ENCODE measurements around the gene LARGE1.
"Not testable (repeated sequence)": the region's sequence is repeated elsewhere in the genome, so short reads cannot be mapped to it uniquely, and the experiment has no call there.

The LARGE1 gene

DNA sequence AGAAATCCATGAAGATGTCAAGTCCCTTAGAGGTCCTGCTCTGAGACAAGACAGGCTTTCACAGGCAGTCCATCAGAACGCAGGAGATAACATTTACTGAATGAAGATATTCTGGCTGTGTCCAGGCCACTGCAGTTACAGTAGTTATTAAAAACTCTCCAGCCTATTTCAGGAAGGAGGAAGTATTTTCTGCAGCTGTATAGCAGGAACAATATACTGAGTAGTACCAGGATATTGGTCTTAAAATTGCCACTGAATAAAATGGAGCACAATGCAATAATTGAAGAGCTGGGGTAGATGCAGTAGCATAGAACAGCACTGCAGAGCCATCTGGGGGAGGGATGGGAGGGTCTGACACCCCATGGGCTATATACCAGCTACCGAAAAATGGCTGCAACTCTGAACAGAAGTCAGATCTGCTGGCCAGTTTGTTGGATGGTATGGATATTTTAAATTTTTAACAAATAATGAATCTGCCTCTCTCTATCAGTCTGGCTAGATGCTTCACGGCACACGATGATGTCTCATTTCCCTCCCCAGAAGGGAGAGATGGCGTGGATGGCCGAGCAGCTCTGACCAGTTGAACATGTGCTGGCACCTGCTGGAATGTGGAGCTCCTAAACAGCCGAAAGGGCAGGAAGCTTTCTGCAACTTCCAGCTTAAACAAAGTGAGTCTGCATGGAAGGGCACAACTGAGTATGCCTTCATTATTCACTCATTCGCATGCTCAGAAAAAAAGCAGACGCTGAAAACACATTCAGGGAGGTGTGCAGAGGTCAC lies 520.0 kb downstream of the LARGE1 start:
- no peak for DNase-seq

DNA sequence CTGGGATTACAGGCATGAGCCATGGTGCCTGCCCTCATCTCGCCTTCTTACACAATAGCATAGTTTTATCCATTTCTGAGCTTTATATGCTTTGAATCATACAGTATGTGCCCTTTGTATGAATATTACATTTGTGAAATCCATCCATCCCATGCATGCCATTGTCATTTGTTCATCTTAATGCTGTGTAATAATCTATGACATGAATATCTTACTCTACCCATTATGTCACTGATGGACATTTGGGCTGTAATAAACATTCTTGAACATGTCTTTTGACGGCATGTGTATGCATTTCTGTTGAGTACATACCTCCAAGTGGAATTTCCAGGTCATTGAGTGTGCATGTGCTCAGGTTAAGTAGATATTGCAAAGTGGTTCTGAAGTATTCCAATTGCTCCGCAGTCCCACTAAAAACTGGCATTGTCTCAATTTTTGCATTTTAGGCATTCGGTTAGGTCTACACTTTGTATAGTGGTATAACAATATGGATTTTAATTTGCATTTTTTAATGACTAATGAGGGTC lies 522.8 kb downstream of the LARGE1 start:
- no peak for DNase-seq

DNA sequence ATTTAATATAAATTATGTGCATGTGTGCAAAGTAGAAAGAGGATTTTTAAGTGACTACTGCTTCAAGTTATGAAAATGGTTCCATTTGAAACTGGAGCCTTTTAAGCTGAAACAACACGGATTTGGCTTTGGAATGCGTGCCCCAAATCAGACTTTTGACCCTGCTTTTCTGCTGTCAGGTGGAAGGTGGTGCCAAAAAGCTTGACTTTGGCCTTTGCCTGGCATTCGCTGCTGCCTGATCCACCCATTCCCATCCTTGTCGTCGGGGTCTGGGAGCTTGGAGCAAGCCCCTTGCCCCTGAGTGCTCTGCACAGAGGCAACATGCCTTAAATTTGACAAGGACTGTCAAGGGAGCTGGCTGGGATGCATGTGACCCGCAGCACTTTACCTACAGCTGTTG lies 526.8 kb downstream of the LARGE1 start:
- DNase-seq, result no peak

DNA sequence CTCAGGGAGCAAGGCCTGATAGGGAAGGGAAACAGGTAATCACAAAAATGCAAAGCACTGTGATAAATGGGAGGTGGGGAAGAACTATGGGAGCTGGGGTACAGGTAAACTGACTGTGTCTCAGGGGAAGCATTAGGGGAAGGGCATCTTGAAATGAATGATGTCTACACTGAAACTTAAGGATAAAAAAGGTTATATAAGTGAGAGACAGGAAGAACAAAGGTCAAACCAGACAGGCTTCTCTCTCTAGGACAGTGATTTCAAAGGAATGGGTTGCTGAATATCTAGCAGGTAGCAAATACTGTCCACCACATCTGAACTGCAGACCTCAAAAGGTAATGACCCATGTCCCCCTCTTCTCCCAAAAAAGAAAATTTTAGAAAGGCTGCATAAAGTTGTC lies 529.0 kb downstream of the LARGE1 start:
- no peak for DNase-seq

DNA sequence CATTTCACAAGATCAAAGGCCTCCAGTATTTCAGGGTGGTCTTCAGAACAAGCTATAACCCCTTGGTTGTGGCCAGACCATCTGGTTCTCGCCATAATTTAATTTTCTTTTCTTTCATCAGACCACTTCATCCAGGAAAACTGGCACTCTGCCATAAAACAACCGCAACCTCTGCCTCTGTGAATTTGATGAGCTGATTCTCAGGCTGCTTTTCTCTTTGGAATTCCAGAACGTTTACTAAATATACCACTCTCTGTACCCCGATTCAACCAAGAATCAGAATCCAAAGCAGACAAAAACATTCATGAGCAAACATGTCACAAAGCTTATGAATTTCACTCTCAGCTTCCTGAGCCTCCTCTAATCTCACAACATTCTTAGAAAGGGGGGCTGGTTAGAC lies 530.3 kb downstream of the LARGE1 start:
- DNase-seq, result no peak

DNA sequence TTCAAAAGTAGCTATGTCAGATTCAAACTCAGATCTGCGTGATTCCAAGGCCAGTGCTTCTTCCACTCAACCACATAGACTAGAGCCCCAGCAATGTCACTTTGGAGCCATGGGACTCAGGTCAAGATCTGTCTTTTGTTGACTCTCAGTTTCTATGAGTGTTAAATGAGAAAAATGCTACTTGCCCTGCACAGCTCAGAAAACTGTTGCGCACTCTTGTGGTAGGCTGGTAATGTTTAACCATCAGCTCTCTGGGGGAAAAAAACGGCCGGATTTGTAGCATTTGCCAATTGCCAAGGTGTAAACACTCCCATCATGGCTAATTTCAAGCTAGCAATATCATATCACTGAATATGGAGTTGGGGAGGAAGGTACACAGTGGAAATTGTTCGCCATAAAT lies 534.0 kb downstream of the LARGE1 start:
- DNase-seq, result no peak

DNA sequence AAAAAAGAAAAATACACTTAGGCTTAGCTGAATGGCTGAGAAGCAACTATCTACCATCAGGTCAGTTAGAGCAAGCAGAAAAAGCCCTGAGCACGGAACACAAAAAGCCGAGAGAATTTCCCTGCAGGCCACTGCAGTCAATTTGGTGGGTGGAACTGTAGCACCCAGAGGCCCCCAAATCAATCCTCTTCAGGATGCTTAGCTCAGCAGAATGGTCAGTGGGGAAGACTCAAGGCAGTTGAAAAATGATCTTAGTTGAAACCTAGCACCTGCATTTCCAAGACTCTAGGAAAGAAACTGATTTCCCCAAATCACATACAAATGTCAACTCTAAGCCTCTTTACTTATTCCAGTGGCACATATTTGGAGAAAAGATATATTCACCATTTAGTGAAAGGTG lies 534.7 kb downstream of the LARGE1 start:
- DNase-seq, result no peak

DNA sequence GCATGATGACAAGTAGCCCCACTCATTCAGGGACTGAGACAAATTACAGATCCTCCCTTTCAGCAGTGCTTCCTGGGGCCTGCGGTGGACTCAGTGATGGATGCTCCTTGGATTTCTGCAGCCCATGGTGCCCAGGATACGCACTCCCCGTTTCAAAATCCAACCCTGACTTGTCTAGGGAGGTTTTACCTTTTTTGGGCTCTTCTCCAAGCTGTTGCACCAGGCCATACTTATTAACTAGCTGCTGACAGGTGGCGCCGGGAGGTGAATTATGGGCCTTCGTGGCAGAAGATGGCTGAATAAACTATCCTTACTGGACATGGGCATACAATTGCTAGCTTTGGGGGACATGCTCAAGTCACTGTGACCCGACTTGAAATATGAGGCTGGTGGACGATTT lies 537.8 kb downstream of the LARGE1 start:
- no peak for DNase-seq

DNA sequence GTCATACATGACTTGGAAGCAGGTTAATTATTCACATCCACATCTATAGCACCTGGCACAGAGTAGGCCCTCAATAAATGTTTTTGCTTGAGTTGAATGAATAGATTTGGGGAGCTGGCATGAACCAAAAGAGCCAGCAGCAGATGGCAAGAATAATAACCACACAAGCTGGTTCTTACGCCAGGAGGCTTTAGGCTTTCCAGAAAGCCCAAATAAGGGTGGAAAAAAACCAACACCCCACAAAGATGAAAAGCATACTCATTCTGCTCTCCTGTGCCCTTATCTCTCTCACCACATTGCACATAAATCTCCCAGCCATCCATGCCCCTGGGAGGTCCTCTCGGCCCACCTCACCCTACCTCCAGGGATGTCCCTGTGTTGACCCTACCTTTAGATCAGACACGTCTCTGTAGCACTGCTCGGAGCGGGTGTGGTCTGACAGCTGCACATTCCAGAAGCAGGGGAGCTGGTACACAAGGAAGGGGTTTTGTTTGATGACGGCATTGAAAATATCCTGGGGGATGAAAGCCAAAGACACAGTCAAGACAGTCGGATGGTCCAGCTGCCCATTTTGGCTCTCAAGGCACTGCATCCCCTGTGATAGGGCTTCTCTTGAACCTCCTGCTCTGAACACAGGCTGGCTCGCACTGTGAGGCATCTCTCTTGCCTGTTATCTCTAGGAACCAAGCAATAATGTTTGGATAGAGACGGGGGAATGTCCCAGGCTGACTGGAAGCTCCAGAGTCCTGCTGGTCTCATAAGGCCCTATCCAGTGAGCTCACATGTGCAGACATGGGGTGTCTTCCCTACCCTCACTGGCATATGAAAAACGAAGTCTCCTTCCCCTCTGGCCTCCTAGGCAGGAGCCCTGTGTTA lies 538.5 kb downstream of the LARGE1 start:
- no peak for DNase-seq

DNA sequence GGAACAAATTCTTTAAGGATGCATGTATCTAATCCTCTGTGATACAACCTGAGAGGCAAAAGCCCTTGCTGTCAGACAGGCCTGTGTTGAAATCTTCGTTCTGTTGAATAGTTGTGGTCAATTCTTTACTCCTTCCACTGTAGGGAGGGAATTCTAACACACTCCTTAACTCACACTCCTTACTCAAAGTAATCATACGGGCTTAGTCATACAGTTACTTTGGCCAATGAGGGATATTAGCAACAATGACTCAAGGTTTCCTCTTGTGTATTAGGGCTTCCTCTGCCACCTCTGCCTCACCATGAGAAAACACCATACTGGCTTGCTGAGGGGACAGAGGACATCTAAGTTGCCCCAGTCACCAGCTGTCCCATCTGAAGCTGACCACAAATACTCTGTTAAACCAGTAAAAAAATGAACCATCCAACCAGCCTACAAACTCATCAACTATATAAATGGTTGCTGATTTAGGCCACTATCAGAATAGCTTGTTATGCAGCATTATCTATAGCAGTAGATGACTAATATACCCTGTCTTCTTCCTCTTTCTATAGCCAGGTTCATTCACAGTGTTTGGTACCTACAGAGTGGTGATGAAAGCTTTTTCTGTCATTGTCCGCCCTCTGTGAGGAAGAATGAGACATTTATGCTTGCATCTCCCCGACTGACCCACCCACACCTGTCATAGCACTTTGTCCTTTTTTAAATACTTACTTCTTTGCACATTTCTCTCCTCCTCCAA lies 539.3 kb downstream of the LARGE1 start:
- no peak for DNase-seq

DNA sequence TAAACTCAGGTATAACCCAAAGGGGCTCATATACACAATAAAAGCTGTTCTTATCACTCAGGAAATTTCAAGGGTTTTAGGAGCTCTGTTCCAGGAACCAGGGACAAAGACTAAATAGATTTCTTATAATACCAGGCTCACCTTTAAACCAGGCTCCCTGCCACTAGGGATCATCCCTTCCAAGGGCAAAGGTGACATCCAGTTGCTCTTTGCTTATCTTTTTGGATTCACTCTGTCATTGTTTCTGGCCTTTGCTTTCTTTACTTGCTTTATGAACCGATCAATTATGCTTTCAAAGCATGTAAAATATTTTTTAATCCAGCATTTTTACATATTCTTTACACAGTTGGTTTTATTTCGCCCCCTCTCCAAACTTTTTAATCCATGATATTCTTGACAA lies 540.4 kb downstream of the LARGE1 start:
- no peak for DNase-seq

DNA sequence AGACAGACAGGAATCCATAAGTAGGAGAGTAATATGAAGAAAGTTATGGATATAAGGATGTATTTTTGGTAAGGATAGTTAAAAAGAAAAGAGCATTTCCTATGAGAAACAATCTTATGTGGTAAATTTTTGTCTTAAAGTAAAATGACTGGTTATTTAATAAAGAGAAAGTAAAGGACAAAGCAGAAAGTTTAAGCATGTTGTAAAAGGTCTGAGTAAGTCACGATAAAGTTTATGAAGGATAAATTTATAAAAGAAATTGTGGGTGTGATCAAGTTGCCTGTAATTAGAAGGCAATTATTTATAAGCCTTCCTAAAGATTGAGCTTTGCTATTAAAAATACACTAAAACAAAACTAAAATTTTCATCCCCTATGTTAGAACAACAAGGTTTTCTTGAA lies 547.4 kb downstream of the LARGE1 start:
- no peak for DNase-seq

DNA sequence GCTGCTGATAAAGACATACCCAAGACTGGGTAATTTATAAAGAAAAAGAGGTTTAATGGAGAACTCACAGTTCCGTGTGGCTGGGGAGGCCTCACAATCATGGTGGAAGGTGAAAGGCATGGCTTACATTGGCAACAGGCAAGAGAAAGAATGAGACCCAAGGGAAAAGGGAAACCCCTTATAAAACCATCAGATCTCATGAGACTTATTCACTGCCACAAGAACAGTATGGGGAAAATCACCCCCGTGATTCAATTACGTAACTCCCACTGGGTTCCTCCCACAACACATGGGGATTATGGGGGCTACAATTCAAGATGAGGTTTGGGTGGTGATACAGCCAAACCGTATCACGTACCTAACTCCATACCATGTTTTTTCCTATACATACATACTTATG lies 557.0 kb downstream of the LARGE1 start:
- DNase-seq, result not testable (repeated sequence)

DNA sequence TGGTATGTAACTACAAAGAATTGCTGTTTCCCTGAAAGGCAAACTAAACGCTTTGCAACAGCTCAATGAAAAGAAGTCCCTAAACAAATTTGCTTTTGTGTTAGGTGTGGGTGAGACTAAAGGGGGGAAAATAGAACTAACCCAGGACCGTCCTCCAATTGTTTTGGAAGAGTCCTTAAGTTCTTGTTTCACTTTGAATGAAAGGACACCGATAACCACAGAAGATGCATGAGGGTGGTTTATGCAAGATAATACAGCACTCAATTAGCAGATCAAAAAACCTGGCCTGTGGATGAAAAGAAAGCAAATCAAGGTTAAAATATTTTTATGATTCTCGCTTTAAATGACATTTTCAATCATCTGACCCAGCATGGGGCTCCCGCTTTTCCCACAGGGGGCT lies 557.6 kb downstream of the LARGE1 start:
- DNase-seq, result no peak

DNA sequence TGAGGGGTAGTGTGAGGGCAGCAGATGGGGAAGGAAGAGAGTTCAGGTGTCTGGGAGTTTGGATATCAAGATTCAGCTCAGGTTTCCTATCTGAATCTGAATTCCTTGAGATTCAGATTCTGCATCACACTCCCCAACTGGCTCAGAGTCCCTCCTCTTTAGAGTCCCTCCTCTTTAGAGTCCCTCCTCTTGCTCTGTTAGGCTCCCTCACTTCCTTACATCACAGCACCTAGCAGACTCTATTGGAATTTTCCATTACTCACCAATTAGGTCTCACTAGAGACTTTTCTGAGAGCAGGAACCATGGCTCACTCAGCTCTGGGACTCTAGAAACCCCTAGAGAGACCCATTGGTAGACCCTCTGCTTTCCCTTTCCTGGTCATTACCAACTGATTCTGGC lies 558.7 kb downstream of the LARGE1 start:
- no peak for DNase-seq

DNA sequence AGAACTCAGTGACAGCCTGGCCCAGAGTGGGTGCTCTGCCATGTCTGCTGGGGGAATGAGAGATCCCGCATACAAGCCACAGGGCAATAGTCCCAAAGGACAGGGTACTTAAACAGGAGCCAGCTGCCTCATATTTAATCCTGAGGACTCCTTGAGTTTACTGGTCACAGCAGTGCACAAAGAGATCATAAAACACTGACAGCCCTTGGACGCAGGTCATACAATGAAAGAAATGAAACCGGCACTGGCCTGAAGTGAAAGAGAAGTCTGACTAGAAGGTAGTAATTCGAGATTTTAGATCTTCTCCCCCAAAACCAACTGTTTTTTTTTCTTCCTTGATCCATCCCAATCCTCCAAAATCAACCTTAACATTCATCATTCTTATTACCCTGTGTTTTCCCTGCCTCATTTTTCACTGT lies 562.3 kb downstream of the LARGE1 start:
- DNase-seq, result no peak

DNA sequence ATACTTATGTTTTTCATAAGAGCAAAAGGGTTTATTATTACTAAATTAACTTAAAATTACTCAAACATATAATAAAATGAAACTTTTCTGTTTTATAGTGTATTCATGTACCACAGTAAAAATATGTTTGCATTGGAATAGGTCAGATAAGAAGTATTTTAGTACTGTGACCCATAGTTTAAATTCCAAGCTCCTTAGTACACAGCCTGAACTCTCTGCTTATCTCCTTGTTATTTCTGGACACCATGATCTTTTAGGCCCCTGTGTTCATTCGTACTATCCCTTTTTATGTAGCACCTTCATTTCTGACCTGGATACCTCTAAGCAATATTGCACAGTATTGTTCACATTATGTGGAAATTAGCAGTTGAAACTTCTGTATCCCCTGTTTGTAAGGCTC lies 565.3 kb downstream of the LARGE1 start:
- no peak for DNase-seq

DNA sequence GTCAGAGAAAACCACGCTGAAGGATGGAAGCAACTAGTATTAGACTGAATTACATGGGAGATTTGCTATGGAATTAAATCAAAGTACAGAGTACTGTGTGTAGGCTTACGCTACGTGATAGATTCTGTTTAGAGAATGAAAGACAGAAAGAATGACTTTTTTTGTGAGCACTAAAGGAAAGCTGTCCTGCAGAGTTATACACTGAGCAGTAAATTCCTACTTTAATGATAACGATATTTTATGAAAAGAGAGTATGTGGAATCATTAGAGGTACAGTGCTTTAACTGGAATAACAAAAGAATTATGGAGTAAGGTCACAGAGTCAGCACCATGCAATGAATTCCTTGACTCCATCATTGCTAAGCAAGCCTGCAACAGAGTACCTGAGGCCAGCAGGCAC lies 566.8 kb downstream of the LARGE1 start:
- no peak for DNase-seq

DNA sequence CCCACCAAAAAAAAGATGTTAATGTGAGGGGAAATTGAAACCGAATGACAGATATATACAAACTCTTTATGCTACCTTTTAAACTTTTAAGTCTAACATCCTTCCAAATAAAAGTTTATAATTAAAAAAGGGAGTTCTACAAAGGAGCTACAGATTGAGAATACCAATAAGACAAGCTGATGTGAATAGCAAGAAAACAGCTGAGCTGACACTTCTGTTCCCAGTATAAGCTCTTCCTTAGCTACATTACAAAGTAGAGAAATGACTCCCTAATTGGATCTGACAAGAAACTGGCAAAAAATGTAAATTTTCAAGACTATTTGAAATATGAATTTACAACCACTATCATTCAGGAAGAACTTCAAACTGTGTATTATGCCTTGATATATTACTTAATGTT lies 567.5 kb downstream of the LARGE1 start:
- DNase-seq, result no peak

DNA sequence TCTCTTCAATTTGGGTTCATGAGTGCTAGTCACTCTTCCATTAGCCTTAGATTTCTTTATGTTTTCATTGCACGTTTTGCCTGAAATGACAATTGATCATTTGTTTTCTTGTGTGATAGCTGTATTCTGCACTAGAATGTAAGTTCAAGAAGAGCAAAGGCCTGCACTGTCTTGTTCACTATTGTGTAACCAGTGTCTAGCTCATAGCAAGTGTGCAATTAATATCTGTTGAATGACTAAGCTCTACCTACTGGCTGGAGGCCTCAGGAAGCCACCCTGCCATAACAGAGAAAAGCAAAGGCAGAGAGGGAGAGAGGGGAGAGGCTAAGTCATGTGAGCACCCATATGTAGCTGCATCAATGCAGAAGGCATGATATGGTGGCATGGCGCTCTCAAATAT lies 569.3 kb downstream of the LARGE1 start:
- DNase-seq, result no peak

DNA sequence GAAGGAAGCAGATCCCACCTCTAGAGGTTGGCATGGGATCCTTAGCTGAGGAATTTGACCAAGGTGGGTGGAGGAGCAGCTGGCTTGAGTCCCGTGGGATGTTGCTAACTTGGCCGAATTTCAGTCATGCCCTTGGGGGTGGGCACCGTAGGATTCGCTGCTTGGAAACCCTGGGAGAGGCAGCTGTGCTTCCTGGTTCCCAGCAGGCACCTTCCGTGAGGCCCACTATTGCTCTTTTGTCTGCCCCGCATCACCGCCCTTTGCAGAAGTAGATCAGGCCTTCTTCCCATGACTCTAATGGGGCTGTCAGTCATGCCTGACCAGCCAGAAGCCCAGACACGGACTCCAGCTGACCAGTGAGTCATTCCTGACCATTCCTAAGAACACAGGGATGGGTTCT lies 569.8 kb downstream of the LARGE1 start:
- no peak for DNase-seq

DNA sequence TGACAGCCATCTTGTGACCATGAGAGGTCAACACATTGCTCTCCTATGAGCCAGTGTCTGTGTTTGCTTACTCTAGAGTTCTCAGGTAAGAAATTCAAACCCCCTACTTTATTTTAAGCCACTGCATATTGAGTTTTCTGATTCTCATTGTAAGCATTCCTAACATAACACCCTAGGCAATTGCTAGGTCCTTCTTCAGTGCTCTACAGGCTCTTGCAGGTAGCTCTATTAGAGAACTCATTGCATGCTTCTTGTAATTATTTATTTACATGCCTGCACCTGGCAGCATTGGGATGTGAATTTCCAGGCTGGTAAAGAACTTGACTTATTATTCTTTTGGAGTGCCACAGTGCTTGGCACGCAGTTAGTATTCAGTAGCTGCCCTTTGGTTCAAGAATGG lies 573.3 kb downstream of the LARGE1 start:
- no peak for DNase-seq

DNA sequence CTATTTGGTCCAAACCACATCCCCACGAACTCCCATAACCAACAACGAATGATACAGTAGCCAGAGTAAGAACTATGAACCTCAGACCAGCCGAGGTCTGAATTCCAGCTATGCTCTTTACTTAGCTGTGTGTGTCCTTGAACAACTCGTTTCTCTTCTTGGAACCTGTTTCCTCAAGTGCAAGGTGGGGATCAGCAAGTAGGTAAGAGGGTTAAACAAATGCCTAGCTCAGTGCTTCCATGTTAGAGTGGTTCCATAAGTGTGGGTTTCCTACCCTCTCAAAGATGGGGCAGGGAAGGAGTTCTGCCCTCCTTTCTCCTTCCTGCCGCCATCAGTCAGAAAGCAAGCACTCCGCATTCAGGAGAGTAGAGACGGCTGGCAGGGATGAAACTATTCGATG lies 578.7 kb downstream of the LARGE1 start:
- DNase-seq, result no peak

Measured in activated gamma-delta T cell treated with Interleukin-2 at 50 U/mL for 16 hours (primary cell).